RWPE1 (cell line): ENCODE data around the gene MGA.
A peak's percentile ranks its signal among the peaks of the same experiment; 100 is the strongest.

Source experiments
- CTCF ChIA-PET: fragments of 350-600 bp; sonication (Branson Sonifier 250); formaldehyde crosslinking; extraction: SDS; loops from one replicate; lab custom pipeline; 2021; lab: Yijun Ruan, JAX
- POLR2A ChIA-PET: fragments of 400-600 bp; formaldehyde crosslinking; extraction: SDS; loops from one replicate; lab custom pipeline; 2020; ENCODE audit warnings: antibody characterized with exemption; ENCODE audit not compliant: low non-redundant PET; lab: Yijun Ruan, JAX
- DNase-seq: peaks from one replicate; pipeline ENCODE4 v3.0.0; 2012; ENCODE audit warnings: low spot score
- H3K27ac ChIP-seq: fragments of 450-650 bp; 2 replicates; pipeline ENCODE4 v1.5.1; 2017
- TF ChIP-seq, protein P1 (sequence below): fragments of 450-650 bp; conservative IDR thresholded peaks from 2 replicates; pipeline ENCODE4 v1.5.1; 2017; ENCODE audit warnings: low read depth, mild to moderate bottlenecking

MGA gene

DNA sequence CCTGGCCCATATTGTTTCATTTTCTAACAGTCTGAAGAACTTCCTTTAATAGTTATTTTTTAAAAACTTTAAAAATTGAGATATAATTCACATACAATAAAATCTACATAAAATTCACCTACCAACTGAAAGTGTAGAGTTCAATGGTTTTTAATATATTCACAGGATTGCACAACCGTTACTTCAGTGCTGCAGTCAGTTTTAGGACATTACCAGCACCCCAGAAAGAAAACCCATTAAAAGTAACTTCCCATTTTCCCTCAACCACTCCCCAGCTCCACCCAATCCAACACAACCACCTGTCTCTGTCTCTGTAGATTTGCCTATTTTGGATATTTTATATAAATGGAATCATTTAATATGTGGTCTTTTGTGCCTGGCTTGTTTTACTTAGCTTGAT is 29.6 kb downstream of the MGA start:
- CTCF ChIA-PET: no interaction called here
- POLR2A ChIA-PET: no interaction called here
- DNase-seq: no peak
- TF ChIP-seq, protein P1, sequence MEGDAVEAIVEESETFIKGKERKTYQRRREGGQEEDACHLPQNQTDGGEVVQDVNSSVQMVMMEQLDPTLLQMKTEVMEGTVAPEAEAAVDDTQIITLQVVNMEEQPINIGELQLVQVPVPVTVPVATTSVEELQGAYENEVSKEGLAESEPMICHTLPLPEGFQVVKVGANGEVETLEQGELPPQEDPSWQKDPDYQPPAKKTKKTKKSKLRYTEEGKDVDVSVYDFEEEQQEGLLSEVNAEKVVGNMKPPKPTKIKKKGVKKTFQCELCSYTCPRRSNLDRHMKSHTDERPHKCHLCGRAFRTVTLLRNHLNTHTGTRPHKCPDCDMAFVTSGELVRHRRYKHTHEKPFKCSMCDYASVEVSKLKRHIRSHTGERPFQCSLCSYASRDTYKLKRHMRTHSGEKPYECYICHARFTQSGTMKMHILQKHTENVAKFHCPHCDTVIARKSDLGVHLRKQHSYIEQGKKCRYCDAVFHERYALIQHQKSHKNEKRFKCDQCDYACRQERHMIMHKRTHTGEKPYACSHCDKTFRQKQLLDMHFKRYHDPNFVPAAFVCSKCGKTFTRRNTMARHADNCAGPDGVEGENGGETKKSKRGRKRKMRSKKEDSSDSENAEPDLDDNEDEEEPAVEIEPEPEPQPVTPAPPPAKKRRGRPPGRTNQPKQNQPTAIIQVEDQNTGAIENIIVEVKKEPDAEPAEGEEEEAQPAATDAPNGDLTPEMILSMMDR: no peak
- H3K27ac ChIP-seq: no peak overlapping the region

DNA sequence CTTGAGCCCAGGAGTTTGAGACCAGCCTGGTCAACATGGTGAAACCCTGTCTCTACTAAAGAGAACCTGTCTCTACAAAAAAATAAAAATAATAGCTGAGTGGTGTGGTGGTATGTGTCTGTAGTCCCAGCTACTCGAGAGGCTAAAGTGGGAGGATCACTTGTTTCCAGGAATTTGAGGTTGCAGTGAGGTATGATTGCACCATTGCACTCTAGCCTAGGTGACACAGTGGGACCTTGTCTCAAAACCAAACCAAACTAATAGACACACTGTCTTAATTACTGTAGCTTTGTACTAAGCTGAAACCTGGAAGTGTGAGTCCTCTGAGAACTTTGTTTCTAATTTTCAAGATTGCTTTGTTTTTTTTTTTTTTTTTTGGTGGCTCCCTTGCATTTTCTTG is 30.4 kb downstream of the MGA start:
- POLR2A ChIA-PET: no interaction called here
- no peak for DNase-seq
- CTCF ChIA-PET: interaction anchor here (0.6 kb wide), 1 partner anchor 373 kb away, joined by 3 read pairs; no protein-coding TSS in a partner anchor
- TF ChIP-seq, protein P1: no peak
- H3K27ac ChIP-seq: no peak overlapping the region

DNA sequence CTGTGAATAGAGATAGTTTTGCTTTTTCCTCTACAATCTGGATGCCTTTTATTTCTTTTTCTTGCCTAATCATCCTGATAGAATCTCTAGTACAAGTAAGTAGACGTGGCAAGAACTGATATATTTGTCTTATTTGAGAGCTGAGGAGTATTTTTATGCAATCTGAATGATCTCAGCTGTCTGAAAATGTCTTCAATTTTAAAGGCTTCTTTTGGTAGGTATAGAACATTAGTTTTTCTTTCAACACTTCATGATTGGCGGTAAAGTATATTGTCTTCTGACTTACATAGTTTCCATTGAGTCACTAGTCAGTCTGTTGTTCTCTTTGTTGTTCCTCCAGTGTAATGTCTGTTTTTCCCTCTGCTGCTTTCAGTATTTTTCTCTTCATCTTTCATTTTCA is 31.3 kb downstream of the MGA start:
- CTCF ChIA-PET: no interaction called here
- DNase-seq: no peak
- TF ChIP-seq, protein P1: no peak
- POLR2A ChIA-PET: no interaction called here
- no peak overlapping the region for H3K27ac ChIP-seq

DNA sequence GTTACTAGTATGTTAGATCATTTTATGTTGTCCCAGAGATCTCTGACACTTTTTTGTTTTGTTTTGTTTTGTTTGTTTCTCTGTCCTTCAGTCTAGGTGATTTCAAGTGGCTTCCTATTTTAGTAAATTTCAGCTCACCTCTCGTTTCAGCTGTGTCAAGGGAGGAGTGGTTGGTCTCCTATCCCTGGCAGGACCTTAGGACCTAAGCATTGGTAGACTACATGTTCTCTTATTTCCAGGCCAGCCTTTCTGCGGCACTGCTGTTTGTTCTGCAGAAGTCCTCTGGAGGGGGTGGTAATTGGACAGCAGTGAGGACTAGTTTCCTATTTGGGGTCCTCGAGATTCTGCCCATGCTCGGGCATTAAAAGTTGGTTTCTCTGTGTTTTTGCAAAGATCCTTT is 31.8 kb downstream of the MGA start:
- DNase-seq: no peak
- TF ChIP-seq, protein P1: no peak
- CTCF ChIA-PET: no interaction called here
- H3K27ac ChIP-seq: no peak overlapping the region
- POLR2A ChIA-PET: no interaction called here

DNA sequence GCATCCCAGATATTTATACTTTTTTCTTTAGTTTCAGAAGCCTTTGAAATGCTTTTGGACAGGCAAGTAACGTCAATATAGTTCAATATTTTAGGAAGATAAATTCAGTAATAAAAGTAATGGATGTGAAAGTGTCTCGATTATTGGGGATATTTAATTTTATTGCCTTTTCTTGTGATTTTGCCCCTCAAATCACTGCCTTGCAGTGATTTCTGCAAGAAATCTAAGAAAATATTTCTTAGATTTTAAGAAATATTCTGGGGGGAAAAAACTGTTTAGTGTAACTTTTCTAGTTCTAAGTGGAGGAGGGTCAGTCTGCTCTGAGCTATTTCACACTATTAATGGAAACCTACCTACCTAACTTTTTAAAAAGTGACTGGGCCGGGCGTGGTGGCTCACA is 33.6 kb downstream of the MGA start:
- ChIA-PET POLR2A (no interaction called here), CTCF (no interaction called here)
- TF ChIP-seq, protein P1: no peak
- H3K27ac ChIP-seq: no peak overlapping the region
- no peak for DNase-seq

DNA sequence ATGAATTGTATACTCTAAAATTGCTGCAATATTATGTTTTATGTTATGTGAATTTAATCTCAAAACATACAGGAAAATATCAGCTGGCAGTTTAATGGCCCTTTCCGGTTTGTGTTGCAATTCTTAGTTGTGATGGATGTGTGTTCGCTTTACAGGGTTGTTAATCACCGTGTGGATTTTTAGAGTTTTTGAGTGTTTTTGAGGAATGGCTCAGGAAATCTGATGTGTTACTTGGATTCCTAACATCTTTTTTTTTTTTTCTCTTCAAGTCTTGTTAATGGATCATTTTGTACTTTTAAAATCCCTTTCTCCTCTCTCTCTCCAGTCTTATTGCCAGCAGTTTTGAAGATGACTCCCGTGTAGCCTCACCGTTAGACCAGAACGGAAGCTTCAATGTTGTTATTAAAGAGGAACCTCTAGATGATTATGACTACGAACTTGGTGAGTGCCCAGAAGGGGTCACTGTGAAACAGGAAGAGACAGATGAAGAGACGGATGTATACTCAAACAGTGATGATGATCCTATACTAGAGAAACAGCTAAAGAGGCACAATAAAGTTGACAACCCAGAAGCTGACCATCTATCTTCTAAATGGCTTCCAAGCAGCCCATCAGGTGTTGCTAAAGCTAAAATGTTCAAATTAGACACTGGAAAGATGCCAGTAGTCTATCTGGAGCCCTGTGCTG is 35.7 kb downstream of the MGA start:
- CTCF ChIA-PET: interaction anchor here (1.0 kb wide), 1 partner anchor 115 kb away, joined by 3 read pairs; no protein-coding TSS in a partner anchor
- DNase-seq: peak; percentile 14
- TF ChIP-seq, protein P1: no peak
- H3K27ac ChIP-seq: no peak overlapping the region
- POLR2A ChIA-PET: no interaction called here
